Gastroesophageal sphincter (tissue), 4 donors: ENCODE results near the gene HINFP. TPM values are rescaled to one million over a fixed set of nuclear protein-coding genes. Genes with fewer than 3 reads are reported as not detected.
A peak's percentile ranks its signal among the peaks of the same experiment; 100 is the strongest.

ENCODE experiments used
- ATAC-seq: fragments of 150-250 bp; one replicate; pipeline ENCODE4 v1.9.1; 2016; ENCODE audit warnings: mild to moderate bottlenecking, moderate library complexity
- H3K27ac ChIP-seq, 4 donors: fragments of 200-600 bp; sonication (generic) in 3 of 4; 1 replicate in 3 of 4; 2 replicates in 1 of 4; pipeline ENCODE4 v1.5.1; 2016 to 2019
- H3K27me3 ChIP-seq: fragments of 200-600 bp; sonication (generic); one replicate; pipeline ENCODE4 v1.5.1; 2019
- H3K36me3 ChIP-seq, 2 donors: fragments of 200-600 bp; sonication (generic); one replicate each; pipeline ENCODE4 v1.5.1; 2019; ENCODE audit warnings: control low read depth in 1 of 2
- H3K4me1 ChIP-seq, 3 donors: fragments of 200-600 bp; sonication (generic); 1 replicate in 2 of 3; 2 replicates in 1 of 3; pipeline ENCODE4 v1.5.1; 2016 to 2019; ENCODE audit warnings: control low read depth in 2 of 3
- H3K4me3 ChIP-seq, 2 donors: fragments of 200-600 bp; sonication (generic); one replicate each; pipeline ENCODE4 v1.5.1; 2019; ENCODE audit warnings: mild to moderate bottlenecking in 1 of 2, moderate library complexity in 1 of 2
- H3K9me3 ChIP-seq, 3 donors: fragments of 200-600 bp; sonication (generic); one replicate each; pipeline ENCODE4 v1.5.1; 2017 to 2019; ENCODE audit warnings: control low read depth in 2 of 3
- EP300 ChIP-seq: sonication (generic); formaldehyde crosslinking; IDR thresholded peaks from one replicate; pipeline ENCODE4 v1.6.1; 2017; ENCODE audit warnings: antibody characterized with exemption, mild to moderate bottlenecking
- POLR2A ChIP-seq, 2 donors: fragments of 450-650 bp; IDR thresholded peaks; one replicate each; pipeline ENCODE4 v1.6.1; 2017; ENCODE audit warnings: antibody characterized with exemption in 2 of 2, mild to moderate bottlenecking in 2 of 2, moderate library complexity in 1 of 2
- POLR2AphosphoS5 ChIP-seq: sonication (generic); formaldehyde crosslinking; IDR thresholded peaks from one replicate; pipeline ENCODE4 v1.6.1; 2017; ENCODE audit warnings: antibody characterized with exemption
- WGBS, 2 donors: methylation state at CpG; one replicate each; pipeline ENCODE4 v1.1.5; 2018; ENCODE audit warnings: low coverage in 1 of 2; 5-methylcytosine and 5-hydroxymethylcytosine counted together
- total RNA-seq, 4 donors: library from RNA; depleted of rRNA; stranded (reverse); fragments of >200 nt; gene quantifications; one replicate each; pipeline ENCODE4 v1.1.0, GENCODE V29; 2016
- TF ChIP-seq, protein P1 (sequence below), 4 experiments: fragments of 200-600 bp in 2 of 4; fragments of 450-650 bp in 2 of 4; sonication (generic) in 1 of 4; IDR thresholded peaks; one replicate each; pipeline ENCODE4 v1.5.1; 2017 to 2019; ENCODE audit warnings: antibody characterized with exemption in 4 of 4, mild to moderate bottlenecking in 2 of 4, moderate library complexity in 2 of 4

Gene HINFP
- total RNA-seq, 4 donors from 2014 or later: 19.0 to 30.2 (median 23.3) TPM

DNA sequence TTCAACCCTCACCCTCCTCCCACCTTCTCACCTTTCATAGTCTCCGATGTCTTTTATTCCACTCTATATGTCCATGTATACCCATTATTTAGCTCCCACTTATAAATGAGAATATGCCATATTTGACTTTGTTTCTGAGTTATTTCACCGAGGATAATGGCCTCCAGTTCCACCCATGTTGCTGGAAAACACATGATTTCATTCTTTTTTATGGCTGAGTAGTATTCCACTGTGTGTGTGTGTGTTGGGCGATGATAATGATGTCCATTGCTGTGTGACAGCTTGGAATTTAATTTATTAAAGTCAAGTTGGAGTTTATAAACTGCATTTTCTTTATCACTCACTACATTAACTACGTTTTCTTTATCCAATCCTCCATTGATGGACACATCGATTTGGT is 3.2 kb upstream of the HINFP start:
- 87 to 98% methylated on average over 5 of the region's 5 CpGs for WGBS, 2 donors
- Histone ChIP-seq H3K4me1 (peaks cover 2 to 23% (median 6%) of the 10 kb centered on the region in 3 donors), H3K4me3 (no peak overlapping the region), H3K27me3 (no peaks in the 10 kb centered on the region), H3K36me3 (peaks cover 0 to 36% of the 10 kb centered on the region in 2 donors), H3K9me3 (no peaks in the 10 kb centered on the region), H3K27ac (no peak overlapping the region)
- TF ChIP-seq POLR2AphosphoS5 (no peak), POLR2A (IDR thresholded peaks at IDR 0.05) (no peak), EP300 (no peak)
- TF ChIP-seq, protein P1, sequence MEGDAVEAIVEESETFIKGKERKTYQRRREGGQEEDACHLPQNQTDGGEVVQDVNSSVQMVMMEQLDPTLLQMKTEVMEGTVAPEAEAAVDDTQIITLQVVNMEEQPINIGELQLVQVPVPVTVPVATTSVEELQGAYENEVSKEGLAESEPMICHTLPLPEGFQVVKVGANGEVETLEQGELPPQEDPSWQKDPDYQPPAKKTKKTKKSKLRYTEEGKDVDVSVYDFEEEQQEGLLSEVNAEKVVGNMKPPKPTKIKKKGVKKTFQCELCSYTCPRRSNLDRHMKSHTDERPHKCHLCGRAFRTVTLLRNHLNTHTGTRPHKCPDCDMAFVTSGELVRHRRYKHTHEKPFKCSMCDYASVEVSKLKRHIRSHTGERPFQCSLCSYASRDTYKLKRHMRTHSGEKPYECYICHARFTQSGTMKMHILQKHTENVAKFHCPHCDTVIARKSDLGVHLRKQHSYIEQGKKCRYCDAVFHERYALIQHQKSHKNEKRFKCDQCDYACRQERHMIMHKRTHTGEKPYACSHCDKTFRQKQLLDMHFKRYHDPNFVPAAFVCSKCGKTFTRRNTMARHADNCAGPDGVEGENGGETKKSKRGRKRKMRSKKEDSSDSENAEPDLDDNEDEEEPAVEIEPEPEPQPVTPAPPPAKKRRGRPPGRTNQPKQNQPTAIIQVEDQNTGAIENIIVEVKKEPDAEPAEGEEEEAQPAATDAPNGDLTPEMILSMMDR (IDR thresholded peaks at IDR 0.05): no peak
- no peak for ATAC-seq

DNA sequence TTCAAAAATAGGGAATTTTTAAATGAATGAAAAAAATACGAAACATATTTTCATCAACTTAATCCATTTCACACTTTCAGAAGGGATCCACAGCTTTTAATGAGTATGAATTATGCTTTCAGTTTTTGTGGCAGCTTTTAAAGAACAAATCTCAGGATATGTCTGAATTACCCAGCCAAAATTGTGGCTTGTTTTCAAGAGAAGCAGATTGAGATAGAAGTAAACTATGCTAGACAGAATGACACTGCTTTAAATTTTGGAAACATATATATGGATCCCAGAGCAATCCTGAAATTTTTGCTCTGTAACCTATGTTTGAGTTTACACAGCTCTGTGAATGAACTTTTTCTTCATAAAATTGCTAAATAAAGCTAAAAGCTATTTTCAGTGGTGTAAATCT is 2.4 kb upstream of the HINFP start:
- Histone ChIP-seq H3K27me3 (no peaks in the 10 kb centered on the region), H3K36me3 (peaks cover 0 to 35% of the 10 kb centered on the region in 2 donors), H3K4me1 (peaks cover 2 to 24% (median 6%) of the 10 kb centered on the region in 3 donors), H3K9me3 (no peaks in the 10 kb centered on the region), H3K4me3 (no peak overlapping the region), H3K27ac (no peak overlapping the region)
- WGBS, 2 donors: 87 to 100% methylated on average over 1 of the region's 1 CpG
- no peak for ATAC-seq
- TF ChIP-seq, protein P1 (IDR thresholded peaks at IDR 0.05): no peak
- no peak for TF ChIP-seq POLR2A (IDR thresholded peaks at IDR 0.05)
- TF ChIP-seq EP300: no peak
- no peak for TF ChIP-seq POLR2AphosphoS5

DNA sequence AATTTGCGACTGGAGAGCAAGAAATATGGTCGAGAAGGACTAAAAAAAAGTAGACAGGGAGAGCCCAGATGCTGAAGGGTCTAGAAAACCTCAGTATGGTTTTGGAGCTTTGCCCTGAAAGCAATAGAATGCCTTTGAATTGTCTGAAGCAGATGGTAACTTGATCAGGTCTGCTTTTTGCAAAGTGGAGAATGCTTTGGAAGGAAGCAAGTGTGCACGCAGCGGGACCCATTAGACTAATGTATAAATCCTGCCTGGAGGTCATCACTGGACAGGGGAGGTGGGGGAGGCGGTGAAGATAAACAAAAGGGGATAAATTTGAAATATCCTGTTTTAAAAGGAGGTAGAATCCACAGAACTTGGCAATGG is 757 bp upstream of the HINFP start:
- Histone ChIP-seq H3K4me3 (peak overlapping the region; percentile 24 to 78), H3K4me1 (peaks cover 2 to 33% (median 6%) of the 10 kb centered on the region in 3 donors), H3K9me3 (no peaks in the 10 kb centered on the region), H3K36me3 (peaks cover 0 to 35% of the 10 kb centered on the region in 2 donors), H3K27ac (peak overlapping the region in 3 of 4 donors; percentile 86 to 91 (median 87)), H3K27me3 (no peaks in the 10 kb centered on the region)
- TF ChIP-seq POLR2A (IDR thresholded peaks at IDR 0.05) (no peak), POLR2AphosphoS5 (no peak), EP300 (no peak)
- TF ChIP-seq, protein P1 (IDR thresholded peaks at IDR 0.05): no peak
- no peak for ATAC-seq
- 7 to 11% methylated on average over 4 to 5 of the region's 5 CpGs for WGBS, 2 donors

DNA sequence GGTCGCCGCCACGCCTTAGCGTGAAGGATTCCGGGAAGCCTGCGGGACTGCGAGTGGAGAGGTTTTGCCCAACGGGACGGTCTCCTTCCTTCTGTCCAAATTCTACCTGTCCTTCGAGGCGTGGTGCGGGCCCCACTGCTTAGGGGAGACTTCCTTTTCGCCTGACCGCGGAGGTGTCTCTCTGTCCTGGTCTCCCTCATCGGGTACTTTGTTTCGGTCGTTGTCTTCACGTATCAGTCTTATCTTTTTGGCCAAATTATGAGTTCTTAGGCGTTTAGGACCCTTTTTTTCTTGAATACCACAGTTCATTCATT is 388 bp downstream of the HINFP start:
- Histone ChIP-seq H3K4me1 (peaks cover 2 to 45% (median 6%) of the 10 kb centered on the region in 3 donors), H3K9me3 (no peaks in the 10 kb centered on the region), H3K27ac (peak overlapping the region; percentile 2 to 91 (median 86)), H3K36me3 (peaks cover 0 to 30% of the 10 kb centered on the region in 2 donors), H3K4me3 (peak overlapping the region; percentile 43 to 78), H3K27me3 (no peaks in the 10 kb centered on the region)
- no peak for TF ChIP-seq POLR2A (IDR thresholded peaks at IDR 0.05)
- no peak for TF ChIP-seq POLR2AphosphoS5
- no peak for TF ChIP-seq EP300
- TF ChIP-seq, protein P1 (IDR thresholded peaks at IDR 0.05): no peak
- WGBS, 2 donors: 0% methylated on average over 7 to 19 of the region's 20 CpGs
- no peak for ATAC-seq

DNA sequence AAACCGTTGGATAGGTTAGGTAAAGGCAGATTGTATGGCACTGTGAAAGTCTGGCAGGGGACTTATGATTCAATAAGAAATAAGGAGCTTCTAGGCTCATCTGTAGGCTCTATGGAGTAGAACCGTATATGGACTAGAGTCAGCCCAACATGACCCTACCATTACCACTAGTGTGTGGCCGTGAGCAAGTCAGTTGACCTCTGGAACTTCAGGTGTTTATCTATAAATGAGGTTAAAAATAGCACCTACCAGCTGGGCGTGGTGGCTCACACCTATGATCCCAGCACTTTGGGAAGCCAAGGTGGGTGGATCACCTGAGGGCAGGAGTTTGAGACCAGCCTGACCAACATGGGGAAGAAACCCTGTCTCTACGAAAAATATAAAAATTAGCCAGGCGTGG is 4.4 kb downstream of the HINFP start:
- Histone ChIP-seq H3K4me3 (no peak overlapping the region), H3K36me3 (peaks cover 0 to 67% of the 10 kb centered on the region in 2 donors), H3K27ac (no peak overlapping the region), H3K27me3 (no peaks in the 10 kb centered on the region), H3K4me1 (peaks cover 2 to 44% (median 6%) of the 10 kb centered on the region in 3 donors), H3K9me3 (no peaks in the 10 kb centered on the region)
- WGBS, 2 donors: 79% methylated on average over 5 of the region's 6 CpGs
- no peak for ATAC-seq
- no peak for TF ChIP-seq POLR2A (IDR thresholded peaks at IDR 0.05)
- TF ChIP-seq POLR2AphosphoS5: no peak
- TF ChIP-seq EP300: no peak
- TF ChIP-seq, protein P1 (IDR thresholded peaks at IDR 0.05): no peak
